CD14-positive monocyte (primary cell): ENCODE data around the gene RBM18. TPM values are rescaled to one million over a fixed set of nuclear protein-coding genes. Genes with fewer than 3 reads are reported as not detected.
A peak's percentile ranks its signal among the peaks of the same experiment; 100 is the strongest.

ENCODE experiments used
- DNase-seq, 3 donors: peaks; one replicate each; pipeline ENCODE4 v3.0.0-alpha.2; 2011 to 2022
- H2AFZ ChIP-seq: 2 replicates; pipeline ENCODE4 v1.6.0; 2012; ENCODE audit warnings: mild to moderate bottlenecking, low read depth, low read length, inconsistent platforms; ENCODE audit not compliant: insufficient read depth, poor library complexity, severe bottlenecking
- H3K27ac ChIP-seq, 2 donors: 1 replicate in 1 of 2; 2 replicates in 1 of 2; pipeline ENCODE4 v1.5.1; 2012 to 2013; ENCODE audit warnings: low read length in 2 of 2, control low read depth in 1 of 2, inconsistent platforms in 1 of 2, low read depth in 1 of 2, mild to moderate bottlenecking in 1 of 2
- H3K27me3 ChIP-seq, 2 donors: one replicate each; pipeline versions ENCODE4 v1.6.0 to v1.6.1; 2011 to 2013; ENCODE audit warnings: low read length in 2 of 2; ENCODE audit not compliant: control insufficient read depth in 2 of 2, insufficient read depth in 2 of 2
- H3K36me3 ChIP-seq, 2 donors: replicated peaks in 1 of 2; 1 replicate in 1 of 2; 2 replicates in 1 of 2; pipeline versions ENCODE4 v1.5.1 to v1.6.1; 2012 to 2013; ENCODE audit warnings: low read length in 2 of 2, control low read depth in 1 of 2, inconsistent platforms in 1 of 2, mild to moderate bottlenecking in 1 of 2; ENCODE audit not compliant: insufficient read depth in 2 of 2, control insufficient read depth in 1 of 2
- H3K4me1 ChIP-seq, 2 donors: 1 replicate in 1 of 2; 2 replicates in 1 of 2; pipeline versions ENCODE4 v1.5.1 to v1.6.1; 2012 to 2013; ENCODE audit warnings: low read length in 2 of 2, control low read depth in 1 of 2, inconsistent platforms in 1 of 2, mild to moderate bottlenecking in 1 of 2, moderate library complexity in 1 of 2; ENCODE audit not compliant: insufficient read depth in 2 of 2, control insufficient read depth in 1 of 2
- H3K4me2 ChIP-seq: replicated peaks from 2 replicates; pipeline ENCODE3; 2012; ENCODE audit warnings: low read length, moderate library complexity, mild to moderate bottlenecking; ENCODE audit not compliant: poor library complexity, severe bottlenecking; ENCODE audit errors: extremely low read depth
- H3K4me3 ChIP-seq, 3 experiments: fragments of 200-600 bp in 1 of 3; sonication (generic) in 1 of 3; replicated peaks in 1 of 3; 1 replicate in 2 of 3; 2 replicates in 1 of 3; pipeline ENCODE4 v1.5.1; 2011 to 2013; ENCODE audit warnings: low read length in 3 of 3, mild to moderate bottlenecking in 3 of 3, control low read depth in 2 of 3, low read depth in 2 of 3, inconsistent platforms in 1 of 3, moderate library complexity in 1 of 3
- H3K79me2 ChIP-seq: 2 replicates; pipeline ENCODE4 v1.6.0; 2012; ENCODE audit warnings: mild to moderate bottlenecking, control low read depth, inconsistent platforms, low read length, moderate library complexity; ENCODE audit not compliant: insufficient read depth
- H3K9ac ChIP-seq: 2 replicates; pipeline ENCODE4 v1.6.0; 2017; ENCODE audit warnings: low read length, mild to moderate bottlenecking; ENCODE audit not compliant: insufficient read depth, poor library complexity, severe bottlenecking
- H3K9me3 ChIP-seq, 2 donors: replicated peaks in 1 of 2; 1 replicate in 1 of 2; 2 replicates in 1 of 2; pipeline versions ENCODE4 v1.5.1 to v1.6.1; 2012 to 2013; ENCODE audit warnings: low read length in 2 of 2, control low read depth in 1 of 2; ENCODE audit not compliant: control insufficient read depth in 1 of 2, insufficient read depth in 1 of 2
- H4K20me1 ChIP-seq: 2 replicates; pipeline ENCODE4 v1.6.0; 2012; ENCODE audit warnings: mild to moderate bottlenecking, low read length, control low read depth, moderate library complexity; ENCODE audit not compliant: insufficient read depth
- H3K27ac Mint-ChIP-seq, 7 donors: one replicate each; pipeline ENCODE4 v1.8.0; 2020; ENCODE audit warnings: mild to moderate bottlenecking in 7 of 7, mixed read lengths in 7 of 7, moderate library complexity in 6 of 7, inconsistent platforms in 2 of 7
- H3K27me3 Mint-ChIP-seq, 3 donors: one replicate each; pipeline ENCODE4 v1.8.0; 2021 to 2022; ENCODE audit warnings: low read depth in 3 of 3, mild to moderate bottlenecking in 3 of 3, mixed read lengths in 3 of 3, moderate library complexity in 3 of 3, inconsistent platforms in 1 of 3
- H3K36me3 Mint-ChIP-seq, 2 donors: one replicate each; pipeline ENCODE4 v1.8.0; 2020; ENCODE audit warnings: mixed read lengths in 2 of 2, inconsistent platforms in 1 of 2, mild to moderate bottlenecking in 1 of 2
- H3K4me1 Mint-ChIP-seq: one replicate; pipeline ENCODE4 v1.8.0; 2020; ENCODE audit warnings: mild to moderate bottlenecking, mixed read lengths
- H3K4me3 Mint-ChIP-seq, 2 donors: one replicate each; pipeline ENCODE4 v1.8.0; 2020; ENCODE audit warnings: mild to moderate bottlenecking in 2 of 2, mixed read lengths in 2 of 2, moderate library complexity in 1 of 2
- H3K9me3 Mint-ChIP-seq, 7 donors: one replicate each; pipeline ENCODE4 v1.8.0; 2020 to 2022; ENCODE audit warnings: mixed read lengths in 7 of 7, mild to moderate bottlenecking in 6 of 7, moderate library complexity in 6 of 7, inconsistent platforms in 2 of 7
- WGBS: methylation state at CpG from one replicate; pipeline ENCODE4 v1.1.5; 2013; ENCODE audit warnings: missing lambda C conversion rate; ENCODE audit not compliant: insufficient coverage; 5-methylcytosine and 5-hydroxymethylcytosine counted together
- intact Hi-C, 2 donors: fragments of 100-400 bp; cut with micrococcal nuclease; formaldehyde crosslinking; loops; one replicate each; pipeline versions ENCODE4 v1.15.0 to v1.15.1; 2023
- polyA plus RNA-seq, 3 donors: library from polyadenylated mRNA; depleted of rRNA in 1 of 3; unstranded in 2 of 3; stranded (reverse) in 1 of 3; fragments of 300-500 nt in 2 of 3; fragments of >200 nt in 1 of 3; fragmentation: Illumina TruSeq in 2 of 3; gene quantifications; 1 replicate in 2 of 3; 2 replicates in 1 of 3; pipeline ENCODE4 v1.2.3, GENCODE V29; 2012 to 2021
- TF ChIP-seq, protein P1 (sequence below): fragments of 200-600 bp; IDR thresholded peaks from one replicate; pipeline ENCODE4 v1.8.0; 2022; ENCODE audit warnings: antibody characterized with exemption, mild to moderate bottlenecking

Gene RBM18
- polyA plus RNA-seq, 3 donors = 10.4 to 26.3 (median 25.3) TPM

DNA sequence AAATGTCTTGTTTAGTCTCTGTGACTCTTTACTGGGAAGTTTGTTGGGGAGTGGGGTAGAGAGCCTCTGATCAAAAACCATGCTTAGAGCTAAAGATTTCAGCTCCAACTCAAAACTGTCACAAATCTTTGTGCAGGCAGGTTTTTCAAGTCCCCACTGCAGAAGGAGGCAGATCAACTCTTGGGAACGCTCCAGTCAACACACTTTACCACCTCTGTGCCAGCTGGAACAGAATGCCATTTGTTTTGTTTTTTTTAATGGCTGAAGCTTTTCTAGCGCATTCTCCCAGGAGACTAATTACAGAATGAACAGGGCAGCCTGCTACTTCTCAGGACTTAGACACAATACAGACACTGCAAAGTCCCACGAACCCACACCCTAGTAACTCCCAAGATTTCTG lies 18.0 kb downstream of the RBM18 start:
- no peaks in the 10 kb centered on the region for H3K4me1 ChIP-seq
- no peaks in the 10 kb centered on the region for H3K27me3 ChIP-seq
- peaks cover 92 to 100% of the 10 kb centered on the region in 2 donors for H3K36me3 ChIP-seq
- no peaks in the 10 kb centered on the region for H3K79me2 ChIP-seq
- no peak overlapping the region for H3K4me3 ChIP-seq
- H4K20me1 ChIP-seq = peaks cover 10% of the 10 kb centered on the region
- Mint-ChIP-seq H3K9me3 (no peaks in the 10 kb centered on the region), H3K4me1 (no peaks in the 10 kb centered on the region), H3K27me3 (no peaks in the 10 kb centered on the region), H3K4me3 (no peak overlapping the region), H3K36me3 (peaks cover 77 to 89% of the 10 kb centered on the region in 2 donors), H3K27ac (no peak overlapping the region)
- no peak overlapping the region for H3K4me2 ChIP-seq
- H3K27ac ChIP-seq = no peak overlapping the region
- intact Hi-C loops = no loop called here
- no peak overlapping the region for H2AFZ ChIP-seq
- 100% methylated on average over 1 of the region's 3 CpGs for WGBS
- DNase-seq = no peak
- TF ChIP-seq, protein P1, sequence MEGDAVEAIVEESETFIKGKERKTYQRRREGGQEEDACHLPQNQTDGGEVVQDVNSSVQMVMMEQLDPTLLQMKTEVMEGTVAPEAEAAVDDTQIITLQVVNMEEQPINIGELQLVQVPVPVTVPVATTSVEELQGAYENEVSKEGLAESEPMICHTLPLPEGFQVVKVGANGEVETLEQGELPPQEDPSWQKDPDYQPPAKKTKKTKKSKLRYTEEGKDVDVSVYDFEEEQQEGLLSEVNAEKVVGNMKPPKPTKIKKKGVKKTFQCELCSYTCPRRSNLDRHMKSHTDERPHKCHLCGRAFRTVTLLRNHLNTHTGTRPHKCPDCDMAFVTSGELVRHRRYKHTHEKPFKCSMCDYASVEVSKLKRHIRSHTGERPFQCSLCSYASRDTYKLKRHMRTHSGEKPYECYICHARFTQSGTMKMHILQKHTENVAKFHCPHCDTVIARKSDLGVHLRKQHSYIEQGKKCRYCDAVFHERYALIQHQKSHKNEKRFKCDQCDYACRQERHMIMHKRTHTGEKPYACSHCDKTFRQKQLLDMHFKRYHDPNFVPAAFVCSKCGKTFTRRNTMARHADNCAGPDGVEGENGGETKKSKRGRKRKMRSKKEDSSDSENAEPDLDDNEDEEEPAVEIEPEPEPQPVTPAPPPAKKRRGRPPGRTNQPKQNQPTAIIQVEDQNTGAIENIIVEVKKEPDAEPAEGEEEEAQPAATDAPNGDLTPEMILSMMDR = no peak
- no peaks in the 10 kb centered on the region for H3K9me3 ChIP-seq
- no peak overlapping the region for H3K9ac ChIP-seq

DNA sequence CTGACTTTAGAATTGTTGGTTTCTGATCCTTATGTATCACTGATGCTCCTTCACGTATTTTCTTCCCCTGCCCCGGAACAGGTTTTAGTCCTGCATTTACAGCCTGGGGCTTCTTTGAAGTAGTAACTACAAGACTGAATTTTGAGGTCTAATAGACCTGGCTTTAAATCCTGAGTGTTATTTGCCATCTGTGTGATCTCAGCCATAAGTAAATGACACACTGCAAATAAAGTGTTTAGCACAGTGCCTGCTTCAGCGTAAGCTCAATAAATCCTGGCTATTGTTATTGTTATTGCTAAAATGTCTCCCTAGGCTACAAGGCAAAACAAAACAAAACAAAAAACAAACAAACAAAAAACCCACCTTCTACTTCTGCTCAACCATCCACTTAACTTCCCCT lies 20.3 kb downstream of the RBM18 start:
- TF ChIP-seq, protein P1 = no peak
- Histone ChIP-seq H3K79me2 (no peaks in the 10 kb centered on the region), H3K9me3 (no peaks in the 10 kb centered on the region), H3K4me1 (no peaks in the 10 kb centered on the region), H3K27ac (no peak overlapping the region), H3K4me2 (no peak overlapping the region), H4K20me1 (peaks cover 6% of the 10 kb centered on the region), H2AFZ (no peak overlapping the region), H3K4me3 (no peak overlapping the region), H3K9ac (no peak overlapping the region), H3K36me3 (peaks cover 93 to 100% of the 10 kb centered on the region in 2 donors), H3K27me3 (no peaks in the 10 kb centered on the region)
- Mint-ChIP-seq H3K27ac (peak overlapping the region in 1 of 7 donors; percentile 23), H3K9me3 (no peaks in the 10 kb centered on the region), H3K4me1 (no peaks in the 10 kb centered on the region), H3K4me3 (no peak overlapping the region), H3K27me3 (no peaks in the 10 kb centered on the region), H3K36me3 (peaks cover 82 to 89% of the 10 kb centered on the region in 2 donors)
- WGBS = 100% methylated on average over 1 of the region's 3 CpGs
- no peak for DNase-seq
- intact Hi-C loops = no loop called here
